ENCODE data around the gene ZNF687. TPM values are rescaled to one million over a fixed set of nuclear protein-coding genes. Genes with fewer than 3 reads are reported as not detected.

ZNF687 gene
- total RNA-seq, 2 donors from 2014 or later: 30.1 to 46.4 TPM

DNA sequence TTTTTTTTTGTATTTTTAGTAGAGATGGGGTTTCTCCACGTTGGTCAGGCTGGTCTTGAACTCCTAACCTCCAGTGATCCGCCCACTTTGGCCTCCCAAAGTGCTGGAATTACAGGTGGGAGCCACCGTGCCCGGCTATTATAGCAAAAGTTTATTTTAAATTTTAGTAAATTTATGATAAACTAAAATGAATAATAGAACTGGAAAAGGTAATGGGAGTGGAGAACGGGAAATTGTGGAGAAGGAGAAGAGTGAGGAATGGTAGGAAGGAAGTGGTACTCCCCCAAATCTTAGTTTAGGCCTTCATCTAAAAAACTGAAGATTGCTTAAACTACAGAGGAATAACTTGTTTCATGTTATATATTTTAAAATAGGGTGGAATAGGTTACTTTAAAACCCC is 52.7 kb downstream of the ZNF687 start:
- H3K9me3 ChIP-seq: no peaks in the 10 kb centered on the region
- DNase-seq (ENCODE audit: low spot score): no peak
- H3K27ac ChIP-seq: no peak overlapping the region
- intact Hi-C loops (cut with DNase I): no loop called here
- no peaks in the 10 kb centered on the region for H3K36me3 ChIP-seq
- H3K27me3 ChIP-seq (replicated peaks; ENCODE audit: insufficient read depth): no peaks in the 10 kb centered on the region
- no peaks in the 10 kb centered on the region for H3K4me1 ChIP-seq (replicated peaks)
- TF ChIP-seq, protein P1, sequence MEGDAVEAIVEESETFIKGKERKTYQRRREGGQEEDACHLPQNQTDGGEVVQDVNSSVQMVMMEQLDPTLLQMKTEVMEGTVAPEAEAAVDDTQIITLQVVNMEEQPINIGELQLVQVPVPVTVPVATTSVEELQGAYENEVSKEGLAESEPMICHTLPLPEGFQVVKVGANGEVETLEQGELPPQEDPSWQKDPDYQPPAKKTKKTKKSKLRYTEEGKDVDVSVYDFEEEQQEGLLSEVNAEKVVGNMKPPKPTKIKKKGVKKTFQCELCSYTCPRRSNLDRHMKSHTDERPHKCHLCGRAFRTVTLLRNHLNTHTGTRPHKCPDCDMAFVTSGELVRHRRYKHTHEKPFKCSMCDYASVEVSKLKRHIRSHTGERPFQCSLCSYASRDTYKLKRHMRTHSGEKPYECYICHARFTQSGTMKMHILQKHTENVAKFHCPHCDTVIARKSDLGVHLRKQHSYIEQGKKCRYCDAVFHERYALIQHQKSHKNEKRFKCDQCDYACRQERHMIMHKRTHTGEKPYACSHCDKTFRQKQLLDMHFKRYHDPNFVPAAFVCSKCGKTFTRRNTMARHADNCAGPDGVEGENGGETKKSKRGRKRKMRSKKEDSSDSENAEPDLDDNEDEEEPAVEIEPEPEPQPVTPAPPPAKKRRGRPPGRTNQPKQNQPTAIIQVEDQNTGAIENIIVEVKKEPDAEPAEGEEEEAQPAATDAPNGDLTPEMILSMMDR (IDR thresholded peaks at IDR 0.05): no peak
- no peak overlapping the region for H3K4me3 ChIP-seq
- WGBS: 85% methylated on average over 5 of the region's 5 CpGs

DNA sequence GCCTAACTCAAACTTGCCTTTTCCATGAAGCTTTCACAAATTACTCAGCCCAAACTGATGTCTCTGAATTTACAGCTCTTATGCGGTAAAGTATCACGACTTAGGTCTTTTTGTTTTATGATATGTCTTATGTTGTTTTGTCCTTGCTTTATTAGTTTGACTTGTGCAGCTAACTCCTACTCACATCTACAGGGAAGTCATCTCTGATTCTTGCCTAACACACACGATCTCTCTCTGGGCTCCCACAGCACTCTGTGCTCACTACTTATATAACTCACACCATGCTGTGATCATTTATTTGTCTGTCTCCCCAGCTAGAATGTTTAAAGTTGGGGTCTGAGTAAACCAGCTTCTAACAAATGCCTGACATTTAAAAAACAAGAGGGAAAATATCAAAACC is 54.5 kb downstream of the ZNF687 start:
- no peaks in the 10 kb centered on the region for H3K4me1 ChIP-seq (replicated peaks)
- no peak for DNase-seq (ENCODE audit: low spot score)
- no peak overlapping the region for H3K4me3 ChIP-seq
- 60% methylated on average over 3 of the region's 3 CpGs for WGBS
- H3K27me3 ChIP-seq (replicated peaks; ENCODE audit: insufficient read depth): no peaks in the 10 kb centered on the region
- no peaks in the 10 kb centered on the region for H3K9me3 ChIP-seq
- H3K36me3 ChIP-seq: no peaks in the 10 kb centered on the region
- intact Hi-C loops (cut with DNase I): no loop called here
- TF ChIP-seq, protein P1 (IDR thresholded peaks at IDR 0.05): no peak
- TF ChIP-seq POLR2A (IDR thresholded peaks at IDR 0.05) (no peak), POLR2AphosphoS5 (IDR thresholded peaks at IDR 0.05) (no peak)
- no peak overlapping the region for H3K27ac ChIP-seq

DNA sequence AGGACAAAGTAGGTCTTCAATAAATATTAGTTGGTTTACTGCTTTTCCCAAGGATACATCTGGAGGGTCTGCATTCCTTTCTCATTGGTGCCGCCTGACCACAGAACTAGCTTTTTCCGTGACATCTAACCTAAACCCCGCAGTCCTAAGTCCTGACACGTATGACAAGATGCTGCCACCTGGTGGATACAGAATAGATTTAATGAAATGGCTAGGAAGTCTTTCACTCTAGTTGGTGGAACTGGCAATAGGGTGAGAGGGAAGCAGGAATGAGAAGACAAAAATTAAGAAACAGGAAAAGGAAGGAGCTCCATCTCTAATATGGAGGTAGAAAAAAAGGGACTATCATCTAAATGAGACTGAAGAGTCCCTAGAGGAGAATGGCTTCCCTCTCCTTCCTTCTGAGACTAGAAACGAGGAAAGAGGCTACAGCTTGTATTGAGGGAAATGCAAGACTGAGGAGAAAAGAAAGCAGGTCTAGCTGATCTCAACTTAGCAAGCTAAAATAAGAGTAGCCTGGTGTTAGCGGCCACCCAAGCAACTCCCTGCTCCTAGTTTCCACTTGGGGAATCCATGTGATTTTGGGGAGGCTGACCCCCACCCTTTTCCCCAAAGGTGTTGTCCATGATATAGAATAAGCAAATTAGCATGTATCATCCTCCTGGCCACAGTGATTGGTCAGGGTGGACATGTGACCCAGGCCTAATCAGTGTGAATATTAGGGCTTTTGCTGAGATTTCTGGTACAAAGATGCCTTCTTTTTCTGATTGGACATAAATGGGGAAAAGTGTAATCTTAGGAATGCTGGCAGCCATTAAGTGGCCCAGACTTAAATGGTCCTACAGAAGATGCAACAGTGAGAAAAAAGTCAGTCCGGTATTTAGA is 59.0 kb downstream of the ZNF687 start:
- no peaks in the 10 kb centered on the region for H3K36me3 ChIP-seq
- no peaks in the 10 kb centered on the region for H3K9me3 ChIP-seq
- no peaks in the 10 kb centered on the region for H3K27me3 ChIP-seq (replicated peaks; ENCODE audit: insufficient read depth)
- peak; percentile 62 for DNase-seq (ENCODE audit: low spot score)
- TF ChIP-seq POLR2AphosphoS5 (IDR thresholded peaks at IDR 0.05) (peak; percentile 72), POLR2A (IDR thresholded peaks at IDR 0.05) (no peak)
- TF ChIP-seq, protein P1 (IDR thresholded peaks at IDR 0.05): peak; percentile 37 to 77 (median 74)
- peaks cover 2% of the 10 kb centered on the region for H3K4me1 ChIP-seq (replicated peaks)
- H3K4me3 ChIP-seq: no peak overlapping the region
- H3K27ac ChIP-seq: no peak overlapping the region
- intact Hi-C loops (cut with DNase I): loop anchor here (5.0 kb wide), 2 partner anchors 39 to 59 kb away; partner anchors contain the start of gene ZNF687
- 31% methylated on average over 7 of the region's 7 CpGs for WGBS

Small RNA genes within 50 kb of the gene (small RNA-seq; reads per million reads assigned to genes)
- 0 reads per million in 2 donors for gene RN7SL444P

Other genes with a start within 250 kb of the ZNF687 start
- 10 to 100 TPM; 13.2 to 14.8 TPM for gene BNIPL, start 245.7 kb upstream of the ZNF687 start, total RNA-seq
- gene C1orf56, start 234.5 kb upstream of the ZNF687 start, total RNA-seq: 10 to 100 TPM; 17.3 to 17.7 TPM
- gene CDC42SE1, start 222.7 kb upstream of the ZNF687 start, total RNA-seq: 10 to 100 TPM; 66.6 to 67.4 TPM
- gene MLLT11, start 221.9 kb upstream of the ZNF687 start, total RNA-seq: 1 to 10 TPM in 1 of 2 donors, under 1 TPM in 1; 0.64 to 1.9 TPM
- gene GABPB2, start 211.5 kb upstream of the ZNF687 start, total RNA-seq: 10 to 100 TPM; 14.7 to 23.5 TPM
- gene SEMA6C, start 135.7 kb upstream of the ZNF687 start, total RNA-seq: 100 to 1,000 TPM in 1 of 2 donors, 1 to 10 TPM in 1; 4.1 to 173 TPM
- gene TNFAIP8L2, start 125.7 kb upstream of the ZNF687 start, total RNA-seq: 1 to 10 TPM; 1.5 to 2.1 TPM
- 10 to 100 TPM in 1 of 2 donors, 1 to 10 TPM in 1; 7.3 to 19.3 TPM for gene LYSMD1, start 116.4 kb upstream of the ZNF687 start, total RNA-seq
- gene SCNM1, start 116.2 kb upstream of the ZNF687 start, total RNA-seq: 10 to 100 TPM; 25.1 to 39.5 TPM
- gene TMOD4, start 106.3 kb upstream of the ZNF687 start, total RNA-seq: 1 to 10 TPM in 1 of 2 donors, not detected in 1; 1.7 TPM
- gene VPS72, start 92.1 kb upstream of the ZNF687 start, total RNA-seq: 10 to 100 TPM; 49.4 to 52.7 TPM
- 10 to 100 TPM; 40.2 to 96.7 TPM for gene PIP5K1A, start 83.7 kb upstream of the ZNF687 start, total RNA-seq
- gene PSMD4, start 27.6 kb upstream of the ZNF687 start, total RNA-seq: 100 to 1,000 TPM in 1 of 2 donors, 10 to 100 TPM in 1; 96.1 to 116 TPM
- gene PI4KB, start 45.1 kb downstream of the ZNF687 start, total RNA-seq: 10 to 100 TPM; 60.7 to 91.9 TPM
- 10 to 100 TPM; 25.5 to 27.2 TPM for gene RFX5, start 65.0 kb downstream of the ZNF687 start, total RNA-seq
- gene SELENBP1, start 90.4 kb downstream of the ZNF687 start, total RNA-seq: 100 to 1,000 TPM; 104 to 108 TPM
- 100 to 1,000 TPM; 229 to 275 TPM for gene PSMB4, start 117.3 kb downstream of the ZNF687 start, total RNA-seq
- 100 to 1,000 TPM in 1 of 2 donors, 10 to 100 TPM in 1; 34.5 to 126 TPM for gene POGZ, start 177.2 kb downstream of the ZNF687 start, total RNA-seq
- 10 to 100 TPM; 23.2 to 37.5 TPM for gene CGN, start 229.1 kb downstream of the ZNF687 start, total RNA-seq

All from prostate gland (tissue), 2 donors.